ENCODE results near the gene ZDHHC20.

DNA sequence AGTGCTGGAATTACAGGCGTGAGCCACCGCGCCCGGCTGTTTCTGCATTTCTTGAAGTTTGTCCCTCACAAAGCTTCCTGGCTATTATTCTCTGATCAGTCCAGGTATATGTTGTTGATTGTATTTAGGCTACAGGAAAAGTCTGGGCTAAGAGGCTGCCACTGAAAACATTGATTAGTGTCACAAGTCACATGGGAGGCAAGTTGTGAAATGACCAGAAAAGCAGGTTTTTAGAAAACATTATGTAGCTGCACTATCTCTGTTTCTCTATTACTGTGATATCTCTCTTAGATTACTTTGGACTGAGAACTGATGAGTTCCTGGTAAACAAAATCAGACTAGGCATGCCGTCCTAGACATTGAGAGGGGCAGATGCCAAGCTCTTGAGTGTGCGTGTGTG lies 16.0 kb upstream of the ZDHHC20 start:
- TF ChIP-seq, protein P1, sequence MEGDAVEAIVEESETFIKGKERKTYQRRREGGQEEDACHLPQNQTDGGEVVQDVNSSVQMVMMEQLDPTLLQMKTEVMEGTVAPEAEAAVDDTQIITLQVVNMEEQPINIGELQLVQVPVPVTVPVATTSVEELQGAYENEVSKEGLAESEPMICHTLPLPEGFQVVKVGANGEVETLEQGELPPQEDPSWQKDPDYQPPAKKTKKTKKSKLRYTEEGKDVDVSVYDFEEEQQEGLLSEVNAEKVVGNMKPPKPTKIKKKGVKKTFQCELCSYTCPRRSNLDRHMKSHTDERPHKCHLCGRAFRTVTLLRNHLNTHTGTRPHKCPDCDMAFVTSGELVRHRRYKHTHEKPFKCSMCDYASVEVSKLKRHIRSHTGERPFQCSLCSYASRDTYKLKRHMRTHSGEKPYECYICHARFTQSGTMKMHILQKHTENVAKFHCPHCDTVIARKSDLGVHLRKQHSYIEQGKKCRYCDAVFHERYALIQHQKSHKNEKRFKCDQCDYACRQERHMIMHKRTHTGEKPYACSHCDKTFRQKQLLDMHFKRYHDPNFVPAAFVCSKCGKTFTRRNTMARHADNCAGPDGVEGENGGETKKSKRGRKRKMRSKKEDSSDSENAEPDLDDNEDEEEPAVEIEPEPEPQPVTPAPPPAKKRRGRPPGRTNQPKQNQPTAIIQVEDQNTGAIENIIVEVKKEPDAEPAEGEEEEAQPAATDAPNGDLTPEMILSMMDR (IDR thresholded peaks at IDR 0.05): no peak
- TF ChIP-seq ZFX (IDR thresholded peaks at IDR 0.05; ENCODE audit: borderline replicate concordance): no peak

Measured in 22Rv1 (cell line).